Thoracic aorta (tissue), 2 donors: ENCODE results near the gene RAB20. TPM values are rescaled to one million over a fixed set of nuclear protein-coding genes. Genes with fewer than 3 reads are reported as not detected.

ENCODE experiments used
- ATAC-seq: fragments of 150-250 bp; one replicate; pipeline ENCODE4 v1.8.0; 2017; ENCODE audit warnings: low read depth; ENCODE audit not compliant: insufficient number of reproducible peaks, low FRiP score
- DNase-seq: peaks from one replicate; pipeline ENCODE4 v3.0.0-alpha.2; 2020; ENCODE audit warnings: low spot score
- H3K27ac ChIP-seq, 2 donors: fragments of 200-600 bp; sonication (generic); 1 replicate in 1 of 2; 2 replicates in 1 of 2; pipeline ENCODE4 v1.5.1; 2016; ENCODE audit warnings: mild to moderate bottlenecking in 2 of 2, moderate library complexity in 2 of 2
- H3K27me3 ChIP-seq: fragments of 200-600 bp; sonication (generic); replicated peaks from 2 replicates; pipeline ENCODE4 v1.6.0; 2016; ENCODE audit warnings: mild to moderate bottlenecking; ENCODE audit not compliant: insufficient read depth
- H3K36me3 ChIP-seq: fragments of 200-600 bp; sonication (generic); one replicate; pipeline ENCODE4 v1.5.1; 2016
- H3K4me1 ChIP-seq, 2 donors: fragments of 200-600 bp; sonication (generic); 1 replicate in 1 of 2; 2 replicates in 1 of 2; pipeline versions ENCODE4 v1.5.1 to v1.6.0; 2016; ENCODE audit warnings: low read depth in 2 of 2, mild to moderate bottlenecking in 1 of 2; ENCODE audit not compliant: control insufficient read depth in 1 of 2
- H3K4me3 ChIP-seq: fragments of 200-600 bp; sonication (generic); 2 replicates; pipeline ENCODE4 v1.5.1; 2016; ENCODE audit warnings: mild to moderate bottlenecking
- H3K9me3 ChIP-seq: fragments of 200-600 bp; sonication (generic); 2 replicates; pipeline ENCODE4 v1.5.1; 2016
- total RNA-seq, 2 donors: library from RNA; depleted of rRNA; stranded (reverse); fragments of >200 nt; gene quantifications; one replicate each; pipeline versions ENCODE4 v1.1.0 to v1.2.3, GENCODE V29; 2016
- TF ChIP-seq, protein P1 (sequence below): fragments of 200-600 bp; sonication (generic); IDR thresholded peaks from one replicate; pipeline ENCODE4 v1.5.1; 2019; ENCODE audit warnings: antibody characterized with exemption

RAB20 gene
- total RNA-seq, 2 donors from 2014 or later = 22.6 to 34.5 TPM

DNA sequence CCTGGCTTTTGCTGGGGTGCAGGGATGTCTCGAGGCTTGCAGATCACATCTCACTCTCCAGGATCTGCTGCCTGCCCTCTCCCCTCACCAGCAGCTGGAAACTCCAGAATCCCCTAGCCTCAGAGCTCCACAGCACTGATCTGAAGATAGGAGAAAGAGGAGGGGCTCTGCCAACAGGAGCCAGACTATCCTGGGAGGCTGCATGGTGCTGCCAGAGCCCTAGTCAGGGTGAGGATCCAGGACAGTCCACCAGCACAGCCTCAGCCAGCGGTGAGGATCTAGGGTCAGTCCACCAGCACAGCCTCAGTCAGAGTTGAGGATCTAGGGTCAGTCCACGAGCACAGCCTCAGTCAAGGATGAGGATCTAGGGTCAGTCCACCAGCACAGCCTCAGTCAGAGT is 65.2 kb downstream of the RAB20 start:
- H3K36me3 ChIP-seq = peaks cover 80% of the 10 kb centered on the region
- TF ChIP-seq, protein P1, sequence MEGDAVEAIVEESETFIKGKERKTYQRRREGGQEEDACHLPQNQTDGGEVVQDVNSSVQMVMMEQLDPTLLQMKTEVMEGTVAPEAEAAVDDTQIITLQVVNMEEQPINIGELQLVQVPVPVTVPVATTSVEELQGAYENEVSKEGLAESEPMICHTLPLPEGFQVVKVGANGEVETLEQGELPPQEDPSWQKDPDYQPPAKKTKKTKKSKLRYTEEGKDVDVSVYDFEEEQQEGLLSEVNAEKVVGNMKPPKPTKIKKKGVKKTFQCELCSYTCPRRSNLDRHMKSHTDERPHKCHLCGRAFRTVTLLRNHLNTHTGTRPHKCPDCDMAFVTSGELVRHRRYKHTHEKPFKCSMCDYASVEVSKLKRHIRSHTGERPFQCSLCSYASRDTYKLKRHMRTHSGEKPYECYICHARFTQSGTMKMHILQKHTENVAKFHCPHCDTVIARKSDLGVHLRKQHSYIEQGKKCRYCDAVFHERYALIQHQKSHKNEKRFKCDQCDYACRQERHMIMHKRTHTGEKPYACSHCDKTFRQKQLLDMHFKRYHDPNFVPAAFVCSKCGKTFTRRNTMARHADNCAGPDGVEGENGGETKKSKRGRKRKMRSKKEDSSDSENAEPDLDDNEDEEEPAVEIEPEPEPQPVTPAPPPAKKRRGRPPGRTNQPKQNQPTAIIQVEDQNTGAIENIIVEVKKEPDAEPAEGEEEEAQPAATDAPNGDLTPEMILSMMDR = no peak
- H3K27ac ChIP-seq = no peak overlapping the region

GRCh38 chr13:110495881-110496280 is 65.6 kb downstream of the RAB20 start:
- H3K36me3 ChIP-seq = peaks cover 80% of the 10 kb centered on the region
- no peak for ATAC-seq

More for the DNA sequence above, 65.2 kb downstream of the RAB20 start:
- no peak overlapping the region for H3K4me3 ChIP-seq
- no peaks in the 10 kb centered on the region for H3K4me1 ChIP-seq
- no peak for ATAC-seq
- DNase-seq = no peak
- H3K9me3 ChIP-seq = no peaks in the 10 kb centered on the region
- no peaks in the 10 kb centered on the region for H3K27me3 ChIP-seq

DNA sequence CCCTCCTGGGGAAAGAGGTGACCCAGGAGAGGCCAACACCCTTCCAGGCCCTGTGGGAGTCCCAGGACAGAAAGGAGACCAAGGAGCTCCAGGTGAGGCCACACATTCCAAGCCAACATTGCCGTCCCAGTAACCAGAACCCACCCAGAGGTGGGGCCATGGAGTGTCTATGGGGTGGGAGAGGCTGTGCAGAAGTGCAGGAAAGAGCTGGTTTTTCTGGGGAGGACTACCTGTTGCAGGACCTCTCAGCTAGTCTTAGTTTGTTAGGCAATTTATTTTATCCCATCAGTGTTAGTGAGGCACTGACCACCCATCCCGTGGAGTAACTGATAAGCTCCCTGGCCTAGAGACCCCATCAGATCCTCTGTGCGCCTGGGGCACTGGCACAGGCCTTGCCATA is 66.1 kb downstream of the RAB20 start:
- H3K9me3 ChIP-seq = no peaks in the 10 kb centered on the region
- no peaks in the 10 kb centered on the region for H3K27me3 ChIP-seq
- H3K27ac ChIP-seq = no peak overlapping the region
- ATAC-seq (no peak), DNase-seq (no peak)
- H3K36me3 ChIP-seq = peaks cover 80% of the 10 kb centered on the region
- H3K4me3 ChIP-seq = no peak overlapping the region
- TF ChIP-seq, protein P1 = no peak
- H3K4me1 ChIP-seq = no peaks in the 10 kb centered on the region

More at GRCh38 chr13:110495881-110496280, 65.6 kb downstream of the RAB20 start:
- Histone ChIP-seq H3K4me3 (no peak overlapping the region), H3K9me3 (no peaks in the 10 kb centered on the region), H3K27ac (no peak overlapping the region), H3K4me1 (no peaks in the 10 kb centered on the region), H3K27me3 (no peaks in the 10 kb centered on the region)
- no peak for DNase-seq
- TF ChIP-seq, protein P1 = no peak

- H3K27ac ChIP-seq = peak overlapping the region; percentile 15 to 16
- no peaks in the 10 kb centered on the region for H3K9me3 ChIP-seq
- no peak for DNase-seq
- TF ChIP-seq, protein P1 = no peak
- H3K27me3 ChIP-seq = no peaks in the 10 kb centered on the region
- peaks cover 85% of the 10 kb centered on the region for H3K36me3 ChIP-seq
- ATAC-seq = no peak
- H3K4me3 ChIP-seq = no peak overlapping the region
- no peaks in the 10 kb centered on the region for H3K4me1 ChIP-seq
Measured at GRCh38 chr13:110493613-110494012, 67.9 kb downstream of the RAB20 start.

DNA sequence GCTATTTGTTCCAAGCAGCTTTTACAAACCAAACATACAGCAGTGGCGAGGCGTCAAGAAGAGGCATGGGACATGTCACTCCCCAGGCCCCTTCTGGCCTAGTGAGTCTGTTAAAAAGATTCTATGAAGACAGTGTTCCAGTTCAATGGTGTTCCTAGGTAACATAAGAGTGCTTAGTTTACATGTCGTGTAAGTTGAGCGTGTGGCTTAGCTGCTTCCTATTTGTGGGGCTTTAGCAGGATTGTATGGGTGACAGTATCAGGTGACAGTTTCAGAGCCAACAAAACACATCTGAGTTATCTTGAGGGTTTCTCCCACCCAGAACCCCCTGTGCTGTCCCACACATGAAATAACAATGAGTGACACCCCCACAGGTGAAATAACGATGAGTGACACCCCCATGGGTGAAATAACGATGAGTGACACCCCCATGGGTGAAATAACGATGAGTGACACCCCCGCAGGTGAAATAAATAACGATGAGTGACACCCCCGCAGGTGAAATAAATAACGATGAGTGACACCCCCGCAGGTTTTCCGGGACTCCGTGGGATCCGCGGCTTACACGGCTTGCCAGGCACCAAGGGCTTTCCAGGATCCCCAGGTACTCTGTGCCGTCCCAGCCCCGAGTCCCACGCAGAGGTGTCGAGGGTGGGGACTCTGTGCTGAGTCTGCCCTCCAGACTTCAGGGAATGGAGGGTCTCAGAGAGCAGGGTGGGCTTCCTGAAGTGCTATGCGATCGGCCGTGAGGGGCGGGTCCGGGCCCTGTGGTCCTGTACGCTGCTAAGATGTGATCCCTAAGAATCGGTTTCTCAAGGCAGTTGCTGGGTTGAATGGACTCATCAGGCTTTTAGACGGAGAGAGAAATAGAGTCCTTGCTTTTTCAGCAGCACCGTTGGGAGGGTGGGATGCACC is 68.6 kb downstream of the RAB20 start:
- no peak overlapping the region for H3K27ac ChIP-seq
- no peak for DNase-seq
- no peak for ATAC-seq

More for the DNA sequence above, 68.6 kb downstream of the RAB20 start:
- Histone ChIP-seq H3K4me3 (no peak overlapping the region), H3K27me3 (no peaks in the 10 kb centered on the region), H3K36me3 (peaks cover 84% of the 10 kb centered on the region), H3K9me3 (no peaks in the 10 kb centered on the region), H3K4me1 (no peaks in the 10 kb centered on the region)
- TF ChIP-seq, protein P1 = no peak
